T-helper 22 cell (primary cell): ENCODE results near the gene FXYD6.

Experiments
- DNase-seq: peaks from one replicate; pipeline ENCODE4 v3.0.0-alpha.2; 2020; ENCODE audit warnings: low read depth

The FXYD6 gene

GRCh38 chr11:117830072-117830471 is 46.4 kb downstream of the FXYD6 start:
- no peak for DNase-seq

GRCh38 chr11:117829369-117829725 is 47.1 kb downstream of the FXYD6 start:
- no peak for DNase-seq

GRCh38 chr11:117828611-117829368 is 47.7 kb downstream of the FXYD6 start:
- DNase-seq = peak; percentile 72

GRCh38 chr11:117827521-117828511 is 48.6 kb downstream of the FXYD6 start:
- no peak for DNase-seq

GRCh38 chr11:117826832-117827231 is 49.6 kb downstream of the FXYD6 start:
- no peak for DNase-seq

GRCh38 chr11:117826190-117826570 is 50.3 kb downstream of the FXYD6 start:
- no peak for DNase-seq

GRCh38 chr11:117825538-117826189 is 50.8 kb downstream of the FXYD6 start:
- no peak for DNase-seq

- no peak for DNase-seq
Observed at GRCh38 chr11:117824571-117825537, 51.6 kb downstream of the FXYD6 start, which contains the start of gene FXYD2. TSS of gene FXYD2 (minus strand) at chr11:117824744. CDS start at chr11:117824678, 66 bp downstream.

- no peak for DNase-seq
Observed at GRCh38 chr11:117823946-117824420, 52.5 kb downstream of the FXYD6 start.

- no peak for DNase-seq
Observed at GRCh38 chr11:117823294-117823945, 53.0 kb downstream of the FXYD6 start.

- no peak for DNase-seq
Observed at GRCh38 chr11:117822074-117823033, 54.1 kb downstream of the FXYD6 start.

- no peak for DNase-seq
Observed at GRCh38 chr11:117821431-117821830, 55.0 kb downstream of the FXYD6 start.

GRCh38 chr11:117820516-117820915 is 55.9 kb downstream of the FXYD6 start:
- no peak for DNase-seq

GRCh38 chr11:117820071-117820470 is 56.4 kb downstream of the FXYD6 start:
- DNase-seq = no peak

- DNase-seq = no peak
Observed at GRCh38 chr11:117819096-117820040, 57.1 kb downstream of the FXYD6 start.

- DNase-seq = peak; percentile 59
Observed at GRCh38 chr11:117818041-117818873, 58.2 kb downstream of the FXYD6 start.

GRCh38 chr11:117817368-117818040 is 59.0 kb downstream of the FXYD6 start:
- peak; percentile 47 for DNase-seq
